Measurements from ENCODE around the gene CDK6. TPM values are rescaled to one million over a fixed set of nuclear protein-coding genes. Genes with fewer than 3 reads are reported as not detected.

CDK6 gene
- total RNA-seq, 1 experiment from 2014 or later: 41.4 TPM

DNA sequence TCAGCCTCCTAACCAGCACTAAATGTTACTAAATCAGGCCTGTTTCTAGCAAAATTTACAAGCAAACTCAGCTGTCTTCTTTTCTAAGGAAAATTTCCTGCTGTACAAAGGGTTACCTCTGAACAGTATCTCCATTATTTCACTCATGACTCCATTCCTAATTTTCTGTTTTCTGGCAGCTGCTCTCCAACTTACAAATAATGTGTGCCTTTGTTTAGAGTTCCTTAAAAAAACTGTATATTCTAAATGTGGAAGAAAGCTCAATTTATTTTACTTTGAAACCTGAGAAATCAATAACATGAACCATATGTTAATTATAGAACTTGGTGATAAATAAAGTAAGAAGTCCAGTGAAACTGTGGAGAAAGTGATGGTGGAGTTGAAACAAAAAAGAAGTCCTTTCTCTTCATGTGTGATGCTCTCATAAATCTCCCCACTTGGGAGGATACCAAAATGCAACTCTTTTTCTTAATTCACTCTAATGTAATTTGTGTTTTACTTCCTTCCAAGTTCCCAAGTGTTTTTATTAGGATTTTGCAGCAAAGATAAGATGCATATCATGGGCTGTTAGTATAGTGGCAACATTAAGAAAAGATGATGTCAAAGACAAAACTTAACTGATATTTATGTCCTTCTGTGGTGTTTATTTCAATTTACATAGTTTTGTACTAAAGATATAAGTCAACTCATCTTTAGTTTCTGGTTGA lies 74.8 kb downstream of the CDK6 start:
- POLR2A ChIA-PET: no interaction called here
- intact Hi-C loops (cut with micrococcal nuclease): no loop called here

More for the DNA sequence above, 74.8 kb downstream of the CDK6 start:
- DNase-seq (ENCODE audit: low read depth, low spot score) (no peak), ATAC-seq (no peak)
- no peak overlapping the region for H2AFZ ChIP-seq (ENCODE audit: low read depth, low read length, poor library complexity, severe bottlenecking)
- H3K9ac ChIP-seq (ENCODE audit: low read length): no peak overlapping the region
- no peak for TF ChIP-seq EZH2 (IDR thresholded peaks at IDR 0.05)
- no peak for TF ChIP-seq YY1 (IDR thresholded peaks at IDR 0.05; ENCODE audit: extremely low read depth, insufficient replicate concordance, low read depth, low read length)
- TF ChIP-seq, protein P1, sequence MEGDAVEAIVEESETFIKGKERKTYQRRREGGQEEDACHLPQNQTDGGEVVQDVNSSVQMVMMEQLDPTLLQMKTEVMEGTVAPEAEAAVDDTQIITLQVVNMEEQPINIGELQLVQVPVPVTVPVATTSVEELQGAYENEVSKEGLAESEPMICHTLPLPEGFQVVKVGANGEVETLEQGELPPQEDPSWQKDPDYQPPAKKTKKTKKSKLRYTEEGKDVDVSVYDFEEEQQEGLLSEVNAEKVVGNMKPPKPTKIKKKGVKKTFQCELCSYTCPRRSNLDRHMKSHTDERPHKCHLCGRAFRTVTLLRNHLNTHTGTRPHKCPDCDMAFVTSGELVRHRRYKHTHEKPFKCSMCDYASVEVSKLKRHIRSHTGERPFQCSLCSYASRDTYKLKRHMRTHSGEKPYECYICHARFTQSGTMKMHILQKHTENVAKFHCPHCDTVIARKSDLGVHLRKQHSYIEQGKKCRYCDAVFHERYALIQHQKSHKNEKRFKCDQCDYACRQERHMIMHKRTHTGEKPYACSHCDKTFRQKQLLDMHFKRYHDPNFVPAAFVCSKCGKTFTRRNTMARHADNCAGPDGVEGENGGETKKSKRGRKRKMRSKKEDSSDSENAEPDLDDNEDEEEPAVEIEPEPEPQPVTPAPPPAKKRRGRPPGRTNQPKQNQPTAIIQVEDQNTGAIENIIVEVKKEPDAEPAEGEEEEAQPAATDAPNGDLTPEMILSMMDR (IDR thresholded peaks at IDR 0.05 in 2 of 3, conservative IDR thresholded peaks at IDR 0.05 in 1 of 3; ENCODE audit: borderline replicate concordance in 1 of 3, insufficient read depth in 1 of 3, low read depth in 2 of 3, low read length in 2 of 3): no peak
- no peak for TF ChIP-seq SIN3A (IDR thresholded peaks at IDR 0.05; ENCODE audit: low read depth)
- no peak for TF ChIP-seq CEBPB (IDR thresholded peaks at IDR 0.05; ENCODE audit: low read depth)
- TF ChIP-seq SP1 (IDR thresholded peaks at IDR 0.05; ENCODE audit: low read depth): no peak
- no peak for TF ChIP-seq ZNF274 (IDR thresholded peaks at IDR 0.05; ENCODE audit: low read depth, low read length)
- TF ChIP-seq CBX3 (IDR thresholded peaks at IDR 0.05; ENCODE audit: low read depth): no peak
- no peak for TF ChIP-seq JUND (IDR thresholded peaks at IDR 0.05)
- no peak for TF ChIP-seq POLR2A (IDR thresholded peaks at IDR 0.05; ENCODE audit: borderline replicate concordance, extremely low read depth, insufficient read depth, insufficient read length)
- no peak for TF ChIP-seq FOSL1 (IDR thresholded peaks at IDR 0.05; ENCODE audit: low read depth)
- no peak for TF ChIP-seq EZH2phosphoT487 (IDR thresholded peaks at IDR 0.05; ENCODE audit: borderline replicate concordance)
- TF ChIP-seq POLR2AphosphoS5 (IDR thresholded peaks at IDR 0.05; ENCODE audit: low read depth, low read length): no peak
- TF ChIP-seq, protein P2, sequence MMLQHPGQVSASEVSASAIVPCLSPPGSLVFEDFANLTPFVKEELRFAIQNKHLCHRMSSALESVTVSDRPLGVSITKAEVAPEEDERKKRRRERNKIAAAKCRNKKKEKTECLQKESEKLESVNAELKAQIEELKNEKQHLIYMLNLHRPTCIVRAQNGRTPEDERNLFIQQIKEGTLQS (IDR thresholded peaks at IDR 0.05): no peak
- TF ChIP-seq ZFX (IDR thresholded peaks at IDR 0.05): no peak
- H3K36me3 ChIP-seq (ENCODE audit: control insufficient read depth in 1 of 2, insufficient read depth in 2 of 2, low read length in 2 of 2): no peaks in the 10 kb centered on the region
- peaks cover 65% of the 10 kb centered on the region for H3K79me2 ChIP-seq (ENCODE audit: insufficient read depth, low read length)
- no peaks in the 10 kb centered on the region for H4K20me1 ChIP-seq (ENCODE audit: insufficient read depth)
- H3K4me3 ChIP-seq (replicated peaks in 1 of 2; ENCODE audit: low read depth in 1 of 2, low read length in 2 of 2): no peak overlapping the region
- no peaks in the 10 kb centered on the region for H3K9me3 ChIP-seq (ENCODE audit: control insufficient read depth in 1 of 2, insufficient read depth in 1 of 2, low read depth in 1 of 2, low read length in 2 of 2)
- H3K27ac ChIP-seq (ENCODE audit: low read depth, low read length): no peak overlapping the region
- H3K4me2 ChIP-seq (ENCODE audit: low read length): no peak overlapping the region
- H3K9me2 ChIP-seq (ENCODE audit: insufficient read depth): no peaks in the 10 kb centered on the region
- no TSS peak for BruUV-seq (replicated peaks)
- peaks cover 40 to 53% of the 10 kb centered on the region in 2 experiments for H3K4me1 ChIP-seq (ENCODE audit: control insufficient read depth in 1 of 2, insufficient read depth in 2 of 2, low read length in 2 of 2)
- ChIA-PET RAD21 (ENCODE audit: low non-redundant PET in 1 of 2, low total read pairs in 2 of 2, uncharacterized antibody in 2 of 2, unreplicated experiment in 2 of 2) (no interaction called here), CTCF (no interaction called here)
- H3K27me3 ChIP-seq (ENCODE audit: insufficient read depth, low read length): no peaks in the 10 kb centered on the region

Data from HCT116 (cell line).